CD8-positive, alpha-beta memory T cell (primary cell): ENCODE results near the gene TREML1. TPM values are rescaled to one million over a fixed set of nuclear protein-coding genes. Genes with fewer than 3 reads are reported as not detected.
"Not testable (repeated sequence)": the region's sequence is repeated elsewhere in the genome, so short reads cannot be mapped to it uniquely, and the experiment has no call there.

Experiments
- CTCF ChIA-PET: fragments of 350-600 bp; sonication (Branson Sonifier 250); formaldehyde crosslinking; loops from one replicate; lab custom pipeline; 2021; ENCODE audit warnings: antibody characterized with exemption; lab: Charles Lee
- POLR2A ChIA-PET: fragments of 350-600 bp; sonication (Branson Sonifier 250); formaldehyde crosslinking; loops from one replicate; lab custom pipeline; 2021; ENCODE audit warnings: antibody characterized with exemption; lab: Charles Lee
- DNase-seq, 5 donors: peaks; one replicate each; pipeline versions ENCODE4 v3.0.0 to v3.0.0-alpha.2; 2020 to 2022; ENCODE audit warnings: mixed read lengths in 1 of 5
- H3K27ac ChIP-seq: one replicate; pipeline ENCODE4 v1.7.0; 2013; ENCODE audit warnings: low read depth, mild to moderate bottlenecking, low read length, moderate library complexity
- H3K27me3 ChIP-seq: 2 replicates; pipeline ENCODE4 v1.7.0; 2013; ENCODE audit warnings: low read length, mild to moderate bottlenecking; ENCODE audit not compliant: insufficient read depth, poor library complexity, severe bottlenecking
- H3K36me3 ChIP-seq: 2 replicates; pipeline ENCODE4 v1.7.0; 2013; ENCODE audit warnings: mild to moderate bottlenecking, low read length, moderate library complexity; ENCODE audit not compliant: insufficient read depth
- H3K4me1 ChIP-seq: 2 replicates; pipeline ENCODE4 v1.7.0; 2013; ENCODE audit warnings: mild to moderate bottlenecking, low read length, moderate library complexity; ENCODE audit not compliant: insufficient read depth
- H3K4me3 ChIP-seq: 2 replicates; pipeline ENCODE4 v1.7.0; 2013; ENCODE audit warnings: mild to moderate bottlenecking, low read length
- H3K9me3 ChIP-seq: 2 replicates; pipeline ENCODE4 v1.7.0; 2013; ENCODE audit warnings: mild to moderate bottlenecking, low read length
- H3K27ac Mint-ChIP-seq, 8 donors: one replicate each; pipeline ENCODE4 v1.8.0; 2020 to 2021; ENCODE audit warnings: mixed read lengths in 8 of 8, mild to moderate bottlenecking in 6 of 8, inconsistent platforms in 3 of 8, moderate library complexity in 3 of 8
- H3K27me3 Mint-ChIP-seq, 2 donors: one replicate each; pipeline ENCODE4 v1.8.0; 2020 to 2021; ENCODE audit warnings: mixed read lengths in 2 of 2, mild to moderate bottlenecking in 1 of 2, moderate library complexity in 1 of 2
- H3K36me3 Mint-ChIP-seq, 3 donors: one replicate each; pipeline ENCODE4 v1.8.0; 2020 to 2021; ENCODE audit warnings: mixed read lengths in 3 of 3, inconsistent platforms in 1 of 3, mild to moderate bottlenecking in 1 of 3
- H3K4me1 Mint-ChIP-seq, 3 donors: one replicate each; pipeline ENCODE4 v1.8.0; 2020 to 2021; ENCODE audit warnings: mixed read lengths in 3 of 3, inconsistent platforms in 1 of 3, mild to moderate bottlenecking in 1 of 3
- H3K4me3 Mint-ChIP-seq, 7 donors: one replicate each; pipeline ENCODE4 v1.8.0; 2020 to 2021; ENCODE audit warnings: mixed read lengths in 7 of 7, mild to moderate bottlenecking in 6 of 7, moderate library complexity in 4 of 7, inconsistent platforms in 2 of 7
- H3K9me3 Mint-ChIP-seq, 5 donors: one replicate each; pipeline ENCODE4 v1.8.0; 2020 to 2022; ENCODE audit warnings: mixed read lengths in 5 of 5, mild to moderate bottlenecking in 3 of 5, moderate library complexity in 2 of 5, inconsistent platforms in 1 of 5
- polyA plus RNA-seq: library from polyadenylated mRNA; unstranded; fragments of 300-500 nt; fragmentation: Illumina TruSeq; gene quantifications from one replicate; pipeline ENCODE4 v1.2.3, GENCODE V29; 2021
- total RNA-seq, 2 experiments: library from RNA; stranded (reverse); gene quantifications; one replicate each; pipeline ENCODE4 v1.2.3, GENCODE V29; 2021

The TREML1 gene
- total and polyA plus RNA-seq, 3 experiments from 2014 or later, result not detected

DNA sequence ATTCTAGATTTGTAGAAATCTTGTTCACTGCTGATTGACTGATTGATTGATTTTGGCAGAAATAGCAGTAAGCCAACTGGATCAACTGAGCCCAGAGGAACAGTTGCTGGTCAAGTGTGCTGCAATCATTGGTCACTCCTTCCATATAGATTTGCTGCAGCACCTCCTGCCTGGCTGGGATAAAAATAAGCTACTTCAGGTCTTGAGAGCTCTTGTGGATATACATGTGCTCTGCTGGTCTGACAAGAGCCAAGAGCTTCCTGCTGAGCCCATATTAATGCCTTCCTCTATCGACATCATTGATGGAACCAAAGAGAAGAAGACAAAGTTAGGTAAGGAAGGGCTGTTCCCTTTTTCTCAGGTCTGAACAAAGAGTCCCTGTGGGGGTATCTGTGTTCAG lies 31.2 kb downstream of the TREML1 start:
- no peak overlapping the region for H3K4me3 Mint-ChIP-seq
- DNase-seq, result no peak
- Histone ChIP-seq H3K27me3 (no peaks in the 10 kb centered on the region), H3K27ac (no peak overlapping the region), H3K36me3 (no peaks in the 10 kb centered on the region), H3K4me1 (no peaks in the 10 kb centered on the region), H3K9me3 (no peaks in the 10 kb centered on the region), H3K4me3 (no peak overlapping the region)
- no peak overlapping the region for H3K27ac Mint-ChIP-seq
- no peaks in the 10 kb centered on the region for H3K27me3 Mint-ChIP-seq
- no peaks in the 10 kb centered on the region for H3K9me3 Mint-ChIP-seq
- POLR2A ChIA-PET, result no interaction called here
- H3K36me3 Mint-ChIP-seq, result peaks cover 21 to 52% (median 28%) of the 10 kb centered on the region in 3 donors
- H3K4me1 Mint-ChIP-seq, result no peaks in the 10 kb centered on the region
- CTCF ChIA-PET, result no interaction called here

DNA sequence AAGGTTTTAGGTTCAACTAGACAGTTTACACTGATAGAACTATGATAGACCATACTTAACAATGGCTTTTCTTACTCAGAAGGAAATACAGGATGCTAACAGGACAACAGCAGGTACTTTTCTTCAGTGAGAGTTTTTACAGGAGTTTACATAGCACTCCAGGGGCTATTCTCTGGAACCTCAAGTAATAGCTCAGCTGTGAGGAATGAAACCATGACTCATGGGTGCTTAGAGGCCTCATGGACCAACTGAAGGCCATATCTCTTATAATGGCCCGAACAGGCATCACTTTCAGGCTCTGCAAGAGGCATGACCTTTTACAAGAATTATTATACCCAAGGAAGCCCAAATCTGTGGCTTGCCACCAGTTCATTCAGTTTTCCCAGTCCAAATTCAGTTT lies 31.8 kb downstream of the TREML1 start:
- Histone ChIP-seq H3K9me3 (no peaks in the 10 kb centered on the region), H3K36me3 (no peaks in the 10 kb centered on the region), H3K27me3 (no peaks in the 10 kb centered on the region), H3K4me1 (no peaks in the 10 kb centered on the region), H3K4me3 (no peak overlapping the region), H3K27ac (no peak overlapping the region)
- H3K36me3 Mint-ChIP-seq, result peaks cover 24 to 56% (median 31%) of the 10 kb centered on the region in 3 donors
- ChIA-PET CTCF (no interaction called here), POLR2A (no interaction called here)
- H3K4me3 Mint-ChIP-seq, result no peak overlapping the region
- no peak overlapping the region for H3K27ac Mint-ChIP-seq
- H3K9me3 Mint-ChIP-seq, result no peaks in the 10 kb centered on the region
- no peaks in the 10 kb centered on the region for H3K4me1 Mint-ChIP-seq
- DNase-seq, result no peak
- no peaks in the 10 kb centered on the region for H3K27me3 Mint-ChIP-seq

DNA sequence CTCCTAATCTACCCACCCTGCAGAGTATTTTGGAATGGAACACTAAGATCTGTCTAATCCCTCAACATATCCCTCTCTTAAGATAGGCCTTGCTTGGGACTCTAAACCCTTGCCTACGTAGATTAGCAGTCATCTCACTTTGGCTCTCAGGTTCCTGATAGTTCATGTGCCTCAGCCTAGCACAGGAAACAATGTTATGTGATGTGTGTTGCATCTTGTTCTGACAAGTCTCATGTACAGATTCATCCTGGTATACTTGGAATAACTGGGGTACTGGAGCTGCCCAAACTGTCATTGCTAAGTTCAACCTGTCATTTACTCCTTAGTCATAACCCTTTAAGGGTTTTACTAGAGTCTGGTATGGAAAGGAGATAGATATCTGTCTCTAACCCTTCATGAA lies 34.1 kb downstream of the TREML1 start:
- ChIA-PET CTCF (no interaction called here), POLR2A (no interaction called here)
- Mint-ChIP-seq H3K27me3 (no peaks in the 10 kb centered on the region), H3K9me3 (no peaks in the 10 kb centered on the region), H3K27ac (no peak overlapping the region), H3K36me3 (peaks cover 24 to 52% (median 30%) of the 10 kb centered on the region in 3 donors), H3K4me3 (no peak overlapping the region), H3K4me1 (no peaks in the 10 kb centered on the region)
- no peaks in the 10 kb centered on the region for H3K36me3 ChIP-seq
- no peaks in the 10 kb centered on the region for H3K4me1 ChIP-seq
- H3K27ac ChIP-seq, result no peak overlapping the region
- no peak for DNase-seq
- no peak overlapping the region for H3K4me3 ChIP-seq
- no peaks in the 10 kb centered on the region for H3K27me3 ChIP-seq
- H3K9me3 ChIP-seq, result no peaks in the 10 kb centered on the region

GRCh38 chr6:41119508-41119907 lies 34.6 kb downstream of the TREML1 start:
- Histone ChIP-seq H3K4me3 (no peak overlapping the region), H3K36me3 (no peaks in the 10 kb centered on the region), H3K9me3 (no peaks in the 10 kb centered on the region), H3K27ac (no peak overlapping the region), H3K27me3 (no peaks in the 10 kb centered on the region), H3K4me1 (no peaks in the 10 kb centered on the region)
- DNase-seq, result no peak
- no peak overlapping the region for H3K4me3 Mint-ChIP-seq
- H3K36me3 Mint-ChIP-seq, result peaks cover 25 to 50% (median 26%) of the 10 kb centered on the region in 3 donors
- H3K4me1 Mint-ChIP-seq, result no peaks in the 10 kb centered on the region
- ChIA-PET POLR2A (no interaction called here), CTCF (no interaction called here)
- H3K9me3 Mint-ChIP-seq, result no peaks in the 10 kb centered on the region
- H3K27ac Mint-ChIP-seq, result no peak overlapping the region
- H3K27me3 Mint-ChIP-seq, result no peaks in the 10 kb centered on the region

DNA sequence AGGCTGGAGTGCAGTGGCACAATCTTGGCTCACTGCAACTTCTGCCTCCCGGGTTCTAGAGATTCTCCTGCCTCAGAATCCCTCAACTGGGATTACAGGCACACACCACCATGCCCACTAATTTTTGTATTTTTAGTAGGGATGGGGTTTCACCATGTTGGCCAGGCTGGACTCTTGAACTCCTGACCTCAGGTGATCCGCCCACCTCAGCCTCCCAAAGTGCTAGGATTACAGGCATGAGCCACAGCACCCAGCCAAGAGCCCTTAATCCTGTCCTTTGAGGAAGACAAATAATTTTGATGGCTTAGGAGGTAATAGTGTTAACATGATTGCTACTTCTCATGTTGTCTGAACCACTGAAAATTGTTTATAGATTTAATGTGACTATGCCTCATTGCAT lies 39.1 kb downstream of the TREML1 start:
- H3K4me3 Mint-ChIP-seq, CTCF ChIA-PET, H3K27me3 ChIP-seq, H3K4me1 Mint-ChIP-seq, POLR2A ChIA-PET, H3K27ac ChIP-seq, H3K9me3 ChIP-seq, H3K9me3 Mint-ChIP-seq, H3K4me1 ChIP-seq, DNase-seq, H3K4me3 ChIP-seq, H3K36me3 ChIP-seq, H3K27me3 Mint-ChIP-seq: not testable (repeated sequence)
- Mint-ChIP-seq H3K36me3 (peaks cover 9 to 29% (median 19%) of the 10 kb centered on the region in 3 donors), H3K27ac (peak overlapping the region in 1 of 8 donors; percentile 20)

DNA sequence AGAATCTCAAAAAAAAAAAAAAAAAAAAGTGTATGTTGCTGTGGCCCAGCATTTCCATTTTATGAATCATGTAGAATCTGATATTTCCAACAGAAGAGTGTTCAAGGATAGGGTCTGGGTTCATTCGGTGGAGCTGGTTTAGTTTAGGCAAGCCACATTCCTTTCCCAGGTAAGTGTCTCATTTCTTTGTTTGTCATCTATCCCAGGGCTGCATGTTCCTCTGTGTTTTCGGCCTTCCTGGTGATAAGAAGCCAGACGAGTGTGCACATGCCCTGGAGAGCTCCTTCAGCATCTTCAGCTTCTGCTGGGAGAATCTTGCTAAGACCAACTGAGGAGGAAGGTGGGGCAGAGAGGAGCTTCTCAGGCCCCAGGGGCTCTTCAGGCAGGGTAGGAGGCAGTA lies 43.1 kb downstream of the TREML1 start:
- DNase-seq, result no peak
- Histone ChIP-seq H3K27ac (no peak overlapping the region), H3K27me3 (no peaks in the 10 kb centered on the region), H3K4me1 (no peaks in the 10 kb centered on the region), H3K4me3 (no peak overlapping the region), H3K36me3 (no peaks in the 10 kb centered on the region), H3K9me3 (no peaks in the 10 kb centered on the region)
- POLR2A ChIA-PET, result interaction anchor here (0.6 kb wide), 1 partner anchor 26 kb away, joined by 3 read pairs; no protein-coding TSS in a partner anchor
- Mint-ChIP-seq H3K36me3 (peaks cover 4 to 28% (median 17%) of the 10 kb centered on the region in 3 donors), H3K27me3 (no peaks in the 10 kb centered on the region), H3K27ac (peak overlapping the region in 2 of 8 donors; percentile 29 to 68), H3K9me3 (no peaks in the 10 kb centered on the region), H3K4me1 (no peaks in the 10 kb centered on the region), H3K4me3 (no peak overlapping the region)
- CTCF ChIA-PET, result no interaction called here

DNA sequence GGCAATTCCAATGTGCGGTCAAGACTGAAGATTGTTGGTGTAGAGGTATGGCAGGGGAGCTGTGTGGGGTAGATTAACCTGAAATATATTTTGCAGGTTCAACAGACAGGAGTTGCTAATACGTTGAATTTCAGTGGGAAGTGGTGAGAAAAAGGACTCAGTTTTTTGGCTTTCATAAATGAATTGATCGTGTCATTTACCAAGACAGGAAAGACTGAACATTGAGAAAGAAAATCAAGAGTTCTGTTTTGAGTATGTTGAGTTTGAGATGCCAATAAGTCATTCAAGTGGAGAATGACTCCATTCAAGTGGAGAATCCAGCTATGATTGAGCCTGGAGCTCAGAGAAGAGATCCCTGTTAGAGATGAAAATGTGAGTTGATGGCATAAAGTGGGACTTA lies 50.3 kb downstream of the TREML1 start:
- no peak overlapping the region for H3K27ac Mint-ChIP-seq
- H3K4me3 ChIP-seq, result no peak overlapping the region

GRCh38 chr6:41100871-41101287 lies 53.3 kb downstream of the TREML1 start:
- POLR2A ChIA-PET, result no interaction called here
- no peak overlapping the region for H3K27ac ChIP-seq
- H3K27me3 Mint-ChIP-seq, result no peaks in the 10 kb centered on the region

More for the DNA sequence above, 50.3 kb downstream of the TREML1 start:
- no peaks in the 10 kb centered on the region for H3K9me3 Mint-ChIP-seq
- H3K4me1 Mint-ChIP-seq, result peaks cover 4 to 5% (median 5%) of the 10 kb centered on the region in 3 donors
- ChIA-PET POLR2A (no interaction called here), CTCF (no interaction called here)
- no peaks in the 10 kb centered on the region for H3K9me3 ChIP-seq
- H3K27me3 ChIP-seq, result no peaks in the 10 kb centered on the region
- H3K27me3 Mint-ChIP-seq, result no peaks in the 10 kb centered on the region
- peaks cover 5 to 33% (median 13%) of the 10 kb centered on the region in 3 donors for H3K36me3 Mint-ChIP-seq
- H3K4me1 ChIP-seq, result no peaks in the 10 kb centered on the region
- DNase-seq, result no peak
- H3K4me3 Mint-ChIP-seq, result no peak overlapping the region
- no peak overlapping the region for H3K27ac ChIP-seq
- H3K36me3 ChIP-seq, result peaks cover 9% of the 10 kb centered on the region

More at GRCh38 chr6:41100871-41101287, 53.3 kb downstream of the TREML1 start:
- peaks cover 4 to 11% (median 9%) of the 10 kb centered on the region in 3 donors for H3K4me1 Mint-ChIP-seq
- H3K9me3 Mint-ChIP-seq, result no peaks in the 10 kb centered on the region
- H3K4me3 Mint-ChIP-seq, result peak overlapping the region in 2 of 7 donors; percentile 12 to 44
- Histone ChIP-seq H3K4me1 (no peaks in the 10 kb centered on the region), H3K9me3 (no peaks in the 10 kb centered on the region), H3K27me3 (no peaks in the 10 kb centered on the region), H3K4me3 (no peak overlapping the region), H3K36me3 (peaks cover 37% of the 10 kb centered on the region)
- H3K36me3 Mint-ChIP-seq, result peaks cover 7 to 56% (median 25%) of the 10 kb centered on the region in 3 donors
- peak overlapping the region in 1 of 8 donors; percentile 28 for H3K27ac Mint-ChIP-seq
- CTCF ChIA-PET, result no interaction called here
- peak in 1 of 5 donors; percentile 46 for DNase-seq
